GM12801 (cell line): ENCODE data around the gene ATP2A3.

Source experiments
- TF ChIP-seq, protein P1 (sequence below): IDR thresholded peaks from one replicate; pipeline ENCODE4 v1.5.1; 2011; ENCODE audit warnings: control low read depth; ENCODE audit not compliant: insufficient read length; ENCODE audit errors: extremely low read depth

ATP2A3 gene

DNA sequence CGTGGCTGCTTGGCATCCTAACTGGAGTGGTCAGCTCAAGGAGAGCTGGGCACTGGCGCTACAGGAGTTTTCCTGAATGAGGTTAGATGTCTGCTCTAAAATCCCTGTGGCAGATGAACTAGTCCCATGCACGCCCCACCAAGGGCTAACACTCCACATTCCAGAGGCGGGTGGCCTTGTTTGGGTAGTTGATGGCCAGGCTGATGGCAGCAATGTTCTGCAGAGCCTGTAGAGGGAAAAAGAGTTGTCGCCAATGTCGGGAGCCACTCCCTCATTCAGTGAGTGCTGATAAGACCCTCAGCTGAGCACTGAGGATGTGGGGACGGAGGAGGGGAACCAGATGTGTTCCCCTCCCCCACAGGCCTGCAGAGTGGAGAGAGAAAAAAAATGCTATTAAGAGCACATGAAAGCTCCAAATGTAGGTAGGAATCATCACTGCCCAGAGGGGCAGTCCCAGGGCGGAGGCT, 42.5 kb upstream of the ATP2A3 start:
- TF ChIP-seq, protein P1, sequence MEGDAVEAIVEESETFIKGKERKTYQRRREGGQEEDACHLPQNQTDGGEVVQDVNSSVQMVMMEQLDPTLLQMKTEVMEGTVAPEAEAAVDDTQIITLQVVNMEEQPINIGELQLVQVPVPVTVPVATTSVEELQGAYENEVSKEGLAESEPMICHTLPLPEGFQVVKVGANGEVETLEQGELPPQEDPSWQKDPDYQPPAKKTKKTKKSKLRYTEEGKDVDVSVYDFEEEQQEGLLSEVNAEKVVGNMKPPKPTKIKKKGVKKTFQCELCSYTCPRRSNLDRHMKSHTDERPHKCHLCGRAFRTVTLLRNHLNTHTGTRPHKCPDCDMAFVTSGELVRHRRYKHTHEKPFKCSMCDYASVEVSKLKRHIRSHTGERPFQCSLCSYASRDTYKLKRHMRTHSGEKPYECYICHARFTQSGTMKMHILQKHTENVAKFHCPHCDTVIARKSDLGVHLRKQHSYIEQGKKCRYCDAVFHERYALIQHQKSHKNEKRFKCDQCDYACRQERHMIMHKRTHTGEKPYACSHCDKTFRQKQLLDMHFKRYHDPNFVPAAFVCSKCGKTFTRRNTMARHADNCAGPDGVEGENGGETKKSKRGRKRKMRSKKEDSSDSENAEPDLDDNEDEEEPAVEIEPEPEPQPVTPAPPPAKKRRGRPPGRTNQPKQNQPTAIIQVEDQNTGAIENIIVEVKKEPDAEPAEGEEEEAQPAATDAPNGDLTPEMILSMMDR: no peak

DNA sequence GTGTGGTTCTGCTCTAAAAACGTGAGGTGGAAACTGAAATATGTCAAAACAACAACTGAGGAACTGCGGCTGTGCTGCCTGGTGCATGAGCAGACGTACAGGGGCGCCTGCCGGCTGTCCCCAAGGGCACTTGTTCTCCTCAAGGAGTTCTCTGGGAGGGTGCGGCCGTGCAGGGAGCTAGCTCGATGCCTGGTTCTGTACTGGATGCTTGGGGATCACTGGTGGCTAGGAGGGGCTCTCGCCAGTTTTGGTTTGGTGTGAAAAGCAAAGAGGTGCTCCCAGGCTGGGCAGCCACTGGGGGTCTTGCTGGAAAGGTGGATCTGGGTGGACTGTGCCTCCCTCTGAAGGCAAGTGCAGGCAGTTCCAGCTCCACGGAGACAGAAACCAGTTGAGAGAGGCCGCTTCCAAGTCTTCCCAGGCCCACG, 41.9 kb upstream of the ATP2A3 start:
- TF ChIP-seq, protein P1: no peak

DNA sequence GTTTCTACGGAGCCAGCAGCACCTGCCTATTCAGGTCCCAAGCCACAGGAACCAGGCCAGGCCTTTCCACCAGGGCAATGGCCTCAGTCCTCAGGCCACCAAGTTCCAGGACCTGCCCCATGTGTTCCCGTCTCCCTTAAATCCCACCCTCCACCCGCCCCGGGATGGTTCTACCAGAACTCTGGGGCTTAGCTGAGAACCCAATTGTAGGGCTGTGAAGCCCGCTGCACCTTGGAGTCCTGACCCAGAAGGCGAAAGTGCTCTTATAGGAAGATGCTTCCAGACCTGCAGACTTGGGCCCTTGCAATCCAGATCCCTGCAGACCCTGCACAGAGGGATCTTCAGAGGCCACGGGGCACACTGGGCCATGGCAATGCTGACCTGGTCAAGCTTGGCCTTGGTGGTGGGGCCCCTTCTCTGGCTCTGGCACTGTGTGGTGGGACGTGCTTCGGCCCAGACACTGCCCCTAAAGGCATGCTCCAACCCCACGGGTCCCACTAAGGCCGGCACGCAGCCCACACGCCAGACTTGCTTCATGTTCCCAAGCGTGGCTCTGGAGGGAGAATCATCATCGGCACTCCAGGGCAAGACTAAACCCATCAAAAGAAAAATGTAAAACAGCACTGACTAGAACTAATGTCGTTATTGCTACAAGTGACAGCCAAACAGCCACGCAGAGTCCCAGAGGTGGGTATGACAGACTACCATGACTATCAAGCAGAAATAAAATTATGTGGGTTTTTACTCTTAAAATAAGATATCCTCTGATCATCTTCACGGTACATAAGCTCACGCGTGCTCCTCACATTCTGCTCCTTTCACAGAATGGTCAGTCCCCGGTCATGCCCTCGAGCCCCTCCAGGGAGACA, 41.3 kb upstream of the ATP2A3 start:
- TF ChIP-seq, protein P1: no peak

DNA sequence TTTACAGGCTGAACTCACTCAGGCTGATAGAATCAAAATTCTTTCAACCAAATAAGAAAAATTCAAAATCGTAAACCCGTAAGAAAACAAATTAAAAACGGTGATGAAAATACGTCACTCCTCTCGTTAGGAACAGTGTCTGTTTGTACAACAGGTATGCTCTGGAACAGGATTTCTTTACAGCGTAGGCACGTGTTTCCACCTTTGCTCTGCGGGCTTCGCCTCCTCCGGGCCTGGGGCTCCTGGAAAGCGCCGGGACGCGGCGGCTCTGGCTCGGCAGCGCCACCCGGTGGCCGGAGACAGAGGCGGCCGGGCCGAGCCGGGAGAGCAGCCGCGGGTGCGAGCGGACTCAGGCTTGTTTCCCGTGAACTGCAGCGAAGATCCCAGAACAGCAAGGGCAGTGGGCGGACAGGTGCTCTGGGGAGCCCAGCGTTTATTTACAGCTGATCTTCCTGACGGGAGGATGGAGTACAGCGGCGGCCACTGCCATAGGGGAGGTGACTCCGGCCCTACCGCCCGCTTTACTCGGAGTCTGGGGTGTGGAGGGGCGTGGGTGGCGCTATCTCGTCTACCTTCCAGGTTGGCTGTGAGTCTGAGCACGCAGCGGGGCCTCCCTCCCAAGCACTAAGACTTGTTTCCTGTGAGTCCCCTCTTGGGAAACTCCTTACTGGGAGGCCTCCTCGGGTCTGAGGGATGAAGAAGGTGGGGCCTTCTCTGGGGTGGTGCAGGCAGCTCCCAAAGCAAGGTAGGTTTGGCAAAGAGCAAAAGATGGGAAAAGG, 40.5 kb upstream of the ATP2A3 start:
- TF ChIP-seq, protein P1: no peak

DNA sequence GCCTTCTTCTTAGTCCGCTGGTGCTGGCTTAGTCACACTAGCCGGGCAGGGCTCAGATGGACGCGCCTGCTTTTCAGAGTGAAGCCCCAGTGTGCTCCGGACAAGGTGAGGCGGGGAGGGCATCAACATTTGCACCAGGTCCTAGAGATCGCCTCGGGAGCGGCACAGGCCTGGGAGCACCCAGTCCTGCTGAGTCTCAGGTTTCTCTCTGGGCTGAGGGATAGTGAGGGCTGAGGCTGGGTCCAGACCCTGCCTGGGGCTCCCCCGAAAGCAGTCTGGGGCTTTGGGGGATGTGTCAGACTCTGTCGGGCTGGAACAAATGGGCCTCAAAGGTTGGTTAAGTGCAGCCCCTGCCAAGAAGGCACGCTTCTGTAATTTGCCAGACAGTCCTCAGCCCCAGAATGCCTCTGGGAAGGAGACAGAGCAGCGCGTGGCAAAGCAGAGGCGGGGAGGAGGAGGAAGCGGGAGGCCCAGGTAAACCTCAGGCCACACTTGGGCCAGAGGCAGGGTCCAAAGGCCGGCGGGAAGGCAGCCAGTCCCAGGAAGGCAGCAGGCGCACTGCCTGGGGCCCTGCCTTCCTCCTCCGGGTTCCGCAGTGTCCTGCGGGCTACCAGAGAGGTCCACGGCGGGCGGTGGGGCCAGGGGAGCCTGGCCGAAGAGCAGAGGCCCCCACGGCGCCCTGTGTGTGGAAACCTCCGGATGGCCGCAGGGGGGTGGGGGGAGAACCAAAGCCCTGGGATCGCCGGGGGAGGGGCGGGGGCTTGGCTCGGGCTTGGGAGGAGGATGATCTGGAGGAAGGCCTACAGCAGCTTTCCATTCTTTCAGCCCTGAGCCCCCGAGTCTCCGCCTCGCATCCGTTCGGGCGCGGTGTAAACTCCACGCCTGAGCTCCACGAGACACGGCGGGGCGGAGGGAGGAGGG, 39.5 kb upstream of the ATP2A3 start:
- TF ChIP-seq, protein P1: no peak

DNA sequence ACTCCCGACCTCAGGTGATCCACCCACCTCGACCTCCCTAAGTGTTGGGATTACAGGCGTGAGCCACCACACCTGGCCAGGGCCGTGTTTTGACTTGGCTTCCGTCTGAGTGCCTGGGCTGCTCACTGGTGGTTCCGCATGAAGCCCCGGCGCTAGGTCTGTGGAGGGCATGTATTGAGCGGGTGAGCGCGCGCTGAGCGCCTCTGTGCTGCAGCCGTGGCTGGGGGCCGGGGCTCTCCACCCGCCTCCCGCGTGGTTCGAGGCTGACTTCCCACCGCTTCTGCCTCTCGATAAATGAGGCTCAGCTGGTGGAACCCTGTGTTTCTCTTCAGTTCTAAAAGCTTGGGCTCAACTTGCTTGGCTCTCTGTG, 38.9 kb upstream of the ATP2A3 start:
- TF ChIP-seq, protein P1: no peak

DNA sequence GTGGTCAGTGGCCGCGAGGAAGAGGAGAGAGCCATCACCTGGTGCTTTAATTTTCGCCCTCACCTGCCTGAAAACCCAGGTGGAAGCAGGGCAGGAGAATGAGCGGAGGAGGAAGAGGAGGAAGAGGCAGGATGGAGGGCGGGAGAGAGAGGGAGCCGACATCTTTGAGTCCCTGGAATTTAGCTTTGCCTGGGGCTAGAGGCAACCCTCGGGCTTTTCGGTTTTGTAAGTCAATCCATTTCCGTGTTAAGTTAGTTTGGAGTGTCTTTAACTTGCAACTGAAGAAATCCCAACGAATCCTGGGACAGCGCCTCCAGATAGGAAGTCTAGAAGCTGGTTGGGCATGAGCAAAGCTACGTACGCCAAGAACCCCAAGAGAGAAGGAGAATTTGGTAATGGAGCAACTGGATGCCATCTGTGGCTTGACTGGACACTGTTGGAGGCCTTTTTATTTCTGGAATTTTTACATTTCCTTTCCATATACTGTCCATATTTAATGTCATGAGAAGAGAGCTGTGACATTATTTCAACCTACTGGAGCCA, 36.9 kb upstream of the ATP2A3 start:
- TF ChIP-seq, protein P1: no peak
